Adipocyte (in vitro differentiated cells): ENCODE data around the gene EXOC3L1.
A peak's percentile ranks its signal among the peaks of the same experiment; 100 is the strongest.

ENCODE experiments used
- DNase-seq: peaks from one replicate; pipeline ENCODE4 v3.0.0-alpha.2; 2015; ENCODE audit warnings: low read depth
- H3K27me3 ChIP-seq: replicated peaks from 2 replicates; pipeline ENCODE4 v1.7.0; 2013; ENCODE audit warnings: mild to moderate bottlenecking, low read length, moderate library complexity; ENCODE audit not compliant: control insufficient read depth, insufficient read depth
- H3K36me3 ChIP-seq: 2 replicates; pipeline ENCODE4 v1.7.0; 2013; ENCODE audit warnings: low read length, mild to moderate bottlenecking, moderate library complexity; ENCODE audit not compliant: control insufficient read depth, insufficient read depth, severe bottlenecking
- H3K4me1 ChIP-seq: 2 replicates; pipeline ENCODE4 v1.7.0; 2013; ENCODE audit warnings: mild to moderate bottlenecking, low read length, moderate library complexity; ENCODE audit not compliant: control insufficient read depth, insufficient read depth
- H3K4me3 ChIP-seq: 2 replicates; pipeline ENCODE4 v1.7.0; 2013; ENCODE audit warnings: mild to moderate bottlenecking, low read length, moderate library complexity
- H3K9ac ChIP-seq: 2 replicates; pipeline ENCODE4 v1.7.0; 2013; ENCODE audit warnings: mild to moderate bottlenecking, low read length, moderate library complexity
- H3K9me3 ChIP-seq: 2 replicates; pipeline ENCODE4 v1.7.0; 2013; ENCODE audit warnings: mild to moderate bottlenecking, low read length, moderate library complexity; ENCODE audit not compliant: control insufficient read depth

The EXOC3L1 gene

GRCh38 chr16:67184995-67185650 lies 4.8 kb downstream of the EXOC3L1 start:
- Histone ChIP-seq H3K4me1 (peaks cover 37% of the 10 kb centered on the region), H3K4me3 (peak overlapping the region; percentile 86), H3K36me3 (no peaks in the 10 kb centered on the region), H3K9me3 (no peaks in the 10 kb centered on the region), H3K9ac (no peak overlapping the region), H3K27me3 (no peaks in the 10 kb centered on the region)
- DNase-seq = peak; percentile 98

- Histone ChIP-seq H3K4me3 (peak overlapping the region; percentile 86), H3K9me3 (no peaks in the 10 kb centered on the region), H3K9ac (peak overlapping the region; percentile 86), H3K36me3 (no peaks in the 10 kb centered on the region), H3K4me1 (peaks cover 37% of the 10 kb centered on the region), H3K27me3 (no peaks in the 10 kb centered on the region)
- no peak for DNase-seq
Measured at GRCh38 chr16:67184453-67184994, 5.4 kb downstream of the EXOC3L1 start.

GRCh38 chr16:67183627-67184452 lies 6.1 kb downstream of the EXOC3L1 start, which contains the start of gene MATCAP1:
MATCAP1 (minus strand) TSS chr16:67183963; CDS start chr16:67180610, 3,353 bp downstream.
- Histone ChIP-seq H3K9me3 (no peaks in the 10 kb centered on the region), H3K9ac (peak within 1 kb of the TSS; percentile 86), H3K36me3 (no peaks in the 10 kb centered on the region), H3K4me1 (peaks cover 37% of the 10 kb centered on the region), H3K27me3 (no peaks in the 10 kb centered on the region), H3K4me3 (peak within 1 kb of the TSS; percentile 86)
- DNase-seq = peak; percentile 98

GRCh38 chr16:67183284-67183626 lies 6.7 kb downstream of the EXOC3L1 start:
- no peak for DNase-seq
- H3K4me1 ChIP-seq = peaks cover 37% of the 10 kb centered on the region
- H3K27me3 ChIP-seq = no peaks in the 10 kb centered on the region
- H3K4me3 ChIP-seq = peak overlapping the region; percentile 86
- no peaks in the 10 kb centered on the region for H3K36me3 ChIP-seq
- H3K9me3 ChIP-seq = no peaks in the 10 kb centered on the region
- H3K9ac ChIP-seq = peak overlapping the region; percentile 86

GRCh38 chr16:67182288-67182687 lies 7.6 kb downstream of the EXOC3L1 start:
- Histone ChIP-seq H3K36me3 (no peaks in the 10 kb centered on the region), H3K4me1 (peaks cover 37% of the 10 kb centered on the region), H3K4me3 (peak overlapping the region; percentile 86), H3K27me3 (no peaks in the 10 kb centered on the region), H3K9ac (no peak overlapping the region), H3K9me3 (no peaks in the 10 kb centered on the region)
- peak; percentile 27 for DNase-seq

- DNase-seq = peak; percentile 81
- Histone ChIP-seq H3K9me3 (no peaks in the 10 kb centered on the region), H3K4me3 (no peak overlapping the region), H3K36me3 (no peaks in the 10 kb centered on the region), H3K4me1 (peaks cover 37% of the 10 kb centered on the region), H3K27me3 (no peaks in the 10 kb centered on the region), H3K9ac (no peak overlapping the region)
Measured at GRCh38 chr16:67181346-67181745, 8.6 kb downstream of the EXOC3L1 start.

- H3K4me1 ChIP-seq = peaks cover 32% of the 10 kb centered on the region
- H3K27me3 ChIP-seq = no peaks in the 10 kb centered on the region
- H3K36me3 ChIP-seq = no peaks in the 10 kb centered on the region
- no peak overlapping the region for H3K9ac ChIP-seq
- H3K9me3 ChIP-seq = no peaks in the 10 kb centered on the region
- no peak for DNase-seq
- no peak overlapping the region for H3K4me3 ChIP-seq
Measured at GRCh38 chr16:67180166-67180565, 9.8 kb downstream of the EXOC3L1 start.

GRCh38 chr16:67179421-67180080 lies 10.4 kb downstream of the EXOC3L1 start:
- Histone ChIP-seq H3K36me3 (no peaks in the 10 kb centered on the region), H3K9ac (no peak overlapping the region), H3K4me1 (peaks cover 27% of the 10 kb centered on the region), H3K27me3 (no peaks in the 10 kb centered on the region), H3K9me3 (no peaks in the 10 kb centered on the region), H3K4me3 (no peak overlapping the region)
- DNase-seq = no peak

- Histone ChIP-seq H3K4me1 (peaks cover 34% of the 10 kb centered on the region), H3K4me3 (peak overlapping the region; percentile 62), H3K27me3 (no peaks in the 10 kb centered on the region), H3K9ac (peak overlapping the region; percentile 36), H3K9me3 (no peaks in the 10 kb centered on the region), H3K36me3 (no peaks in the 10 kb centered on the region)
- DNase-seq = peak; percentile 63
Measured at GRCh38 chr16:67177743-67178699, 11.9 kb downstream of the EXOC3L1 start.

- Histone ChIP-seq H3K4me1 (peaks cover 24% of the 10 kb centered on the region), H3K9ac (no peak overlapping the region), H3K27me3 (no peaks in the 10 kb centered on the region), H3K9me3 (no peaks in the 10 kb centered on the region), H3K36me3 (no peaks in the 10 kb centered on the region), H3K4me3 (no peak overlapping the region)
- no peak for DNase-seq
Measured at GRCh38 chr16:67176662-67177061, 13.3 kb downstream of the EXOC3L1 start.
